IPS-11a (cell line): ENCODE results near the gene TNIK.

ENCODE experiments used
- H3K4me3 ChIP-seq: one replicate; pipeline ENCODE4 v1.5.1; 2013; ENCODE audit warnings: low read depth, low read length, control low read depth

TNIK gene

DNA sequence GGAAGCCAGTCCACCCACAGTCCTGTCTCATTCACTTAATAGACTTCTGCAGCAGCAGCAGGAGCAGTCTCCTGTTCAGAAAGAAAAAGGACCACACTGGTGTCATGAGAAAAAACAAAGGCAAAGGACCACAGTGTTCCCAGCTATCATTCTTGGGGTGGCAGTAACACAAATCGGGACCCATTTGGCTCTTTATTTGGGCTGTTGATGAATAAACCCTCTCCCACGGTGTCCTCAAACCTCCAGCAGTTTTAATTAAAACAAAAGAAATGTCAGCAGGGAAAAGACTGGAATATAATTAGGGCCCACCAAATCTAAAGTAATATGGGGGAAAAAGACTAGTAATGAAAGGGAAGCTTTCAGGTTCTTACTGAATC is 223.2 kb downstream of the TNIK start:
- no peak overlapping the region for H3K4me3 ChIP-seq

DNA sequence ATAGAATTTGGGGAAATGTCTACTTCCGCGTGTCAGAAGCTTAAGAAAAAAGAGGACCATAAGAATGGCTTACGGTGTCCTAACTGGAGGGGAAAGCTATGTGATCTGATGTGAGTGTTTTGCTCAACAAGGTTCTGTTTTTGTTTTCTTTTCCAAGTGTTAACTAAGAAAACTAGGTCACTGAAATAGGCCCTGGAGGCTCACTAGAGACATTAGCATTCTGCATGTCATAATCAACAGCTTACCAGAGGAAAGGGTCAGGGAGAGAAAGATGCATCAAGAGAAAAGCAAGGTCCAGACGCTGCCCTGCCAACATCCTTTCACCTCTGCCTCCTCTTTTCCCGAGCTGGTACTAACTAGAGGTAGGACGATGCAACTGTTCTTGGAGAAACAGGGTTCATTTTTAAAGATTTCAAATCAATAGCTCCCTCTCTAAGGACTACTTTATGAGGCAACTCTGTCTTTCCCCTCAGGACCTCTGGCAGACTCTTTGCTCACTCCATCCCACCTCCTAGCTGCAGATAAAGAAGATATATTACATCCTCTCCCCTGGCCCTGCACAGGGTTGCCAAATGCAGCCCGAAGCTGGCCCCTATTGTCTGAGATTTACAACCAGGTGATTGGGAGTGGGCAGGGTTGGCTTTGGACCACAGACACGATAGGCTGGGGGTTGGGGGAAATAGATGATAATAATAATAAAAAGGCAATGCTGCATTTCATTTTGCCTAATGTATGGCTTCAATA is 223.8 kb downstream of the TNIK start:
- no peak overlapping the region for H3K4me3 ChIP-seq

DNA sequence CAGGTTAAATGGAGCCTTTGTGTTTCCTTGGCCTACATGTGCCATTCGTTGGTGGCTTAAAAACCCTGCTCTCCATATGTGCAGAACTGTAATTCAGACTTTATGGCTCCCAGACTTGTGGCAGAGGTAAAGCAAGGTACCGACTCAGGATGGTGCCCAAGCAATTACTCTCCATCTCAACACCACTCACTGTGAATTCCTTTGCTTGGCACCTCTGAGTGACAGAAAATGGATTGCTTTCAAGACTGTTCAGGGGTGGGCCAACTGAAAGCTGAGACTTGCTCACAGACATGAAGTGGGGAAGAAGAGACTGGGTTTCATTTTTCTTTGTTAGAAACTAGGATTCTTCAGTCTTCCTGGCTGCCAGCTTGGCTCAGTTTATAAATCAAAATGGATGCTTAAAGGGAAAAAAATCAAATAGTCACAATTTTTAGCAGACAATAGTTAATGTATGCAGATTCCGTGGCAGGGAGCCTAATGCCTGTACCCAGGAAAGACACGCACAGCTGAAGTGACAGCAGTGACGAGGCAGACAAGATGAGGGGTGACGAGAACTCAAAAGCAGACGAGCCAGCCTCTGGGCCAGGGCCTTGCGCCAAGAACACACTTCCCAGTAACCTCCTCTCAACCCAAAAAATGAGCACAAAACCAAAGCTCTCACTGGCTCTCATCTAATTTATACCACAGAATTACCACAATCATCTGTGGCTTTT is 225.8 kb downstream of the TNIK start:
- no peak overlapping the region for H3K4me3 ChIP-seq

DNA sequence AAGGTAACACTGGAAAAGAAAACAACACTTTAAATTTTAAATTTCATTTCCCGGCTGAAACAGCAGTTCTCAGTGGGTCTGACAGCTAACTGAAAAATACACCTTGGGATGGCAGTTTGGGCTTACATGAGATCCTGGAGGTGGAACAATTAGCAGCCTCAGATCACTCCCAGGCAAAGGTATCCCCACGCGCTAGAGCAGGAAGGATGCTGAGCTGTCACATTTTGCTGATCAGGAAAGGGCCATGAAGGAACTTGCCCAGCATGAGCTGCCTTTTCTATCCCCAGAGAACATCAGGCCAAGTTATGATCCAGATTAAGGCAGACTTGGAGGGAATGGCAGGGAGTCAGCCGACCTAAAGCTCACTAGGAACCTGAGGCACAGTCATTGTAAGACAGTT is 228.8 kb downstream of the TNIK start:
- no peak overlapping the region for H3K4me3 ChIP-seq

DNA sequence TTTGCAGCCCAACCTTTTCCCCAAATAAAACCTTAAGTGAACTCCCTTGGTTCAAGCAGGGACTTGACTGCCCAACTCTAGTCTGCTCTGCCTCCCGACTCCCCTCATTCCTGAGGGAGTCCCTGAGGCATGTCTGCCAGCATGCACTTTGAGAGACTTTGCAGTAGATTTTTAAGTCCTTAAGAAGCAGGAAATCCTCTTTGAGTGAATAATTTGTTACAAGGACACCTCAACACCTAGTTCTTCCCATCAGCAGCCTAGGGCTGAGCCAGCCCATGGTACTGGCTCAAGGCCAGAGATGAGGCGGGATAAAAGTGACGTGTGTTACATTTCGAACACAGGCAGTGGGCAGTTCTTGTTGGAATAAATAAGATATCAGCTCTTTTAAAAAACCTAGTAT is 229.3 kb downstream of the TNIK start:
- no peak overlapping the region for H3K4me3 ChIP-seq

DNA sequence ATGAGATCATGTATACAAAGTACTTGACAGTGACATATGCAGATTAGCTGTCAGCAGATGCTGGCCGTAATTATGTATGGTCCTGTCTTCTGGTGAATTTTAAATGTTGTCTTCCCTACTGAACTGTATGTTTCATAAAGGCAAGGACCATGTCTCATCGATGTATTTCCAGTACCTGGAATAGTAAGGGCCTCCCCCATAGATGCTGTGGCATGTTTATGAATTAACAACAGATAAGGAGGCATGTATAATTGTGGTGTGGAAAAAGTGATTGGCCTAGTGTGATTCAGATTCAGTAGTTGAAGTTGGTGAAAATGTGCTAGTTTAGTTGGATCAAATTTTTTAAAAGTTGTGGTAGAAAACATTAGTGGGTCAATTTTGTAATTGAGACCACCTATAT is 231.0 kb downstream of the TNIK start:
- no peak overlapping the region for H3K4me3 ChIP-seq

DNA sequence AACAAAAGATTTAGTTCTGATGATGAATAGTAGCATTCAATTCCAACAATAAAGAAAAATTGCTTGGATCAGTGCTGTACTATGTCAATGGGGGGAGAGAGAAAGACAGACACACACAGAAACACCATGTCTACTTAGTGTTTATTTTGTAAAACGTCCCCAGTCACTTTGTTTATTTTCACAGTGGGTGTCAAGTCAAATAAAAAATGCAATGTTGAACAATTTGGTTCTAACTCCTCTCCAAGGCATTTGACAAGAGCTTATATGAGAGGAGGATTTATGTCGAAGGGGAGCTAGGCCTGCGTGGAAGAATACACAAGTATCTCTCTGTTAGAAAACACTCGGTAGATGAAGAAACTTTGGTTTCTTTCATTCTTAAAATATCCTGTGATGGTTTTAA is 232.0 kb downstream of the TNIK start:
- no peak overlapping the region for H3K4me3 ChIP-seq

DNA sequence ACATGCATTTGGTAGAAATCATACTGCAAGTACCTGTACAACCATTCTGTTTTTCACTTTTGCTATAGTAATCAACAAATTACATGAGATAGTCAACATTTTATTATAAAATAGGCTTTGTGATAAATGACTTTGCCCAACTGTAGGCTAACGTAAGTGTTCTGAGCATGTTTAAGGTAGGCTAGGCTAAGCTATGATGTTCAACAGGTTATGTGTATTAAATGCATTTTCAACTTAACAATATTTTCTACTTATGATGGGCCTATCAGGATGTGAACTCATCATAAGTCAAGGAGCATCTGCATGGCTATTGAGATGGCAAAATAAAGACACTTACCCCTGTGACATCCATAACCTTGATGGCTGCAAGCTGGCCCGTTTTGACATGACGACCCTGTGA is 232.4 kb downstream of the TNIK start:
- H3K4me3 ChIP-seq: no peak overlapping the region

DNA sequence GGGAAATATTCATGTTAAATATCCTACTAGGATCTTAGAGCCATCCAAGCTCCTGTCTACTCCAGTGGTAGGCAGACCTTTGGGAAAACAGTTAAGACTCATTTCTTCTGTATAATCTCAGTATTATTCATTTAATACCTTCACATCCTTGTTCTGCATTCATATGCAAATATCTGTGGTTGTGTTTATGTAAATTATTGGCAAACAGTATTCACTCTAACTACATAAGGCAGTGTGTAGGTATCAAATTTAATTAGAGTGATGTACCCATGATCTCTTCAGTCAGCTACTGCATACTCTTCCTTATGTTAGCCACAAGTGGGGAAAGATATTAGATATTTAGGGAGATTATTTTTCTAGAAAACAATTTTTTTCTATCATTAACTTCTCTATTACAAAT is 232.8 kb downstream of the TNIK start:
- H3K4me3 ChIP-seq: no peak overlapping the region

DNA sequence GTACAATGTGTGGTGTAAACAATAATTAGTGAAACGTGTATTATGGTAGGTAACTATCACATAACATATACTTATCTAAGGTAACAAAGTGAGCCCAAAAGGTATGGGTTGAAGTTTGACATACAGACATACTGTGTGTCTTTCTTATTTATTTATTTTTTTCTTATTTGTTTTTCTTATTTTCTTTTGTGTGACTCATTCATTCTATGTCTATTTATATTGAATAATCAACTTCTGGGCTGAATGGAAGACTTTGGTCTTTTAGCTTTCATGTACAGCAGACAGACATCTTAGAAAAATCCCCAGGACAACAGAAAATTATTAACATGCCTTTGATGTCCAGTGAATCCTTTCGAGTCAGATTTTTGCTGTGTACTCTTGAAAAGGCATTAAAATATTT is 233.4 kb downstream of the TNIK start:
- H3K4me3 ChIP-seq: no peak overlapping the region

DNA sequence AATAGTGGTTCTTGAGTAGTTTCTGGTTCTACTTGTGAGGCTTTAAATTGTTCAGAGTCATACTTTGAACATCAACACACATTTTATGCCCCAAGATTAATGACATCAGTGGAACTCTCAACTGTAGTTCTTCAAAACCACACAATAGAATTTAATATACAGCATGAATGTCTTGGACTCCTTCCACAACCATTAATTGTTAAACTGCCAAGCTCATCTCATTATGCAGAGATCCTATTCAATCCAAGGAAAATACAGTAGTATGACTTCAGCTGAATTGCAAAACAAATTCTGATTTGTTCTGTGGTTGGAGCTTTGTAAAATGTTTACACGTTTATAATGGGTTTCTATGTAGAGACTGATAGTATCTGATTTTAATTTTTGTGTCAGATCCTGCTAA is 234.5 kb downstream of the TNIK start:
- no peak overlapping the region for H3K4me3 ChIP-seq

DNA sequence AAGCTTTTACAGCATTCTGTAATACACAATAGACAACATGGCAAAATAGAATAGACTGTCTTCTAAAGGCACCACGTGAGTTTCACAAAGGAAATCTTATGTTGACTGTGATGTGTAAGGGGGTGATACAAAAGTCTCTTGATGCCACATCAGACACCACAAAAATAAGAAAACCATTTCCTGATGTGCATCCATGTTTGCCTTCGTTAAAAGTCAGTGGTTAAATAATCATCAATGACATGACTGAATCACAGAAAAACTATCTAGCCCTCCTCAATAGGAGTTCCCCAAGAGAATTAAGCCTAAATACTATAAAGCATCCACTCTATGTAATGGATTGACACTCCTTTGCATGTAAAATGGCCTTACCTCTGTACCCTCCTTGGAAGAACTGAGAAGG is 235.0 kb downstream of the TNIK start:
- H3K4me3 ChIP-seq: no peak overlapping the region

DNA sequence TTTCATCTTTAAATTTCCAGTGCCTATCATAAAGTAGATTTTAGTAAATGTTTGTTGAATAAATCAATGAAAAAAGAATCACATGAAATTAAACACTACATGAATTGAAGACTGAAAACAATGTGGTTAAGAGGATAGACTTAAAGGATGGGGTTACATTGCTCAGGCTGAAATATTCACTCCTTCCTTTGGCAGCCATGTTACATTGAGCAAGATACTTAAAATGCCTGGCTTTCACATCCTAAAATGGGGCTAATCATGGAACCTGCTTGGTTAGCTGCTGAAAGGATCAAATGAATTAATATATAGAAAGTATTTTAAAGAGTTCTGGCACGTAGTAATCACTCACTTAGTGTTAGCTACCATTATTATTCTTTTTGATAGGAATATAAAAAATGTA is 236.8 kb downstream of the TNIK start:
- H3K4me3 ChIP-seq: no peak overlapping the region

DNA sequence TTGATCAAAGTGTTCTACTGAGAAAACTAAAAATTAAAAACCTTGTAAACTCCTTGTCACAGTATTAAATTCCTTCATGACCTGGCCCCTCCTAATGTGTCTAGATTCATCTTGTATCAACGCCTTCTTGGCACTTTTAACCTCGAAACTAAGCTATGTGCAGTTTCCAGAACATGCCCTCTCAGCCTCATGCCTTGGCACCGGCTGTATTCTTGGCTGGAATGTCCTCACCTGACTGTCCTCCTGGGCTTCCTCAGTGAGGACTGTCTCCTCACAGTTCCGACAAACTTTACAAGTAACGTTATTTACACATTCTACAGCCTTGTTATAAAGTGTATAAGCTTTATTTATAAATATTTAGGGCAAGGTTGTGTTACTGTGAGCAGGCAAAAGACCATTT is 237.2 kb downstream of the TNIK start:
- H3K4me3 ChIP-seq: no peak overlapping the region

DNA sequence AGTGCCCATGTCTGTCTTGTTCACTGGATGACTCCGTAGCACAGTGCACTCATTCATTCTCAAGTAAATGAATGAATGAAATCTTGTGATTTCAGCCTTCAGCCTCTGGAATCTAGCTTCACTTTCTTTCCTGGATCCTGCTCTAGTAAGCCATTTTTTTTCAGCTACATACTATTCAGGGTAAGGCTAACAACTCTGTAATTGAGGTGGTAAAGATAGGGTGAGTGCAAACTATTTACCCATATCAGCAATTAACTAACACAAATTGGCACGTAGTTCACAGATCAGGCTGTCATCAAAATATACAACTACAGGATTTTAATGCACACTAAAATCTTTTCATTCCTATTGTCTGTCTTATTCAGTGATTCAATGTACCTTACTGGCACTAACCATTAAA is 238.6 kb downstream of the TNIK start:
- H3K4me3 ChIP-seq: no peak overlapping the region

DNA sequence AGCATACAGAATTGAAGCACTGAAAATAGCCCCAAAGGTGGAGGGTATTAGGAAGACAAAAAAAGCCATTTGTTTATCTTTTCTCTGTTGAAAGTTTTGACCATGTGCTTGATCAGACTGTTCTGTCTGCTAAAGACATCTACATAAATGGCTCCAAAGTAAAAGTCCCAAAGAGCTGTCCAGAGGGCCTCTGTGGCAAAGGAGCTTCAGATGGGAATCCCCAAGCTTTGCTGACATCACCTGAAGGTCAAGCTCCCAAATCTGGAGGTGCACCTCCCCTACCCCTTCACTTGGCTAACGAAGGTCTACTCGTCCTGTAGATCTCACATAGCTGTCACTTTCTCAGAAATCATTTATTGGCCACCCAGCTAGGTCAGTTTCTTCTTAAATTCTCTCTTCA is 239.1 kb downstream of the TNIK start:
- no peak overlapping the region for H3K4me3 ChIP-seq

DNA sequence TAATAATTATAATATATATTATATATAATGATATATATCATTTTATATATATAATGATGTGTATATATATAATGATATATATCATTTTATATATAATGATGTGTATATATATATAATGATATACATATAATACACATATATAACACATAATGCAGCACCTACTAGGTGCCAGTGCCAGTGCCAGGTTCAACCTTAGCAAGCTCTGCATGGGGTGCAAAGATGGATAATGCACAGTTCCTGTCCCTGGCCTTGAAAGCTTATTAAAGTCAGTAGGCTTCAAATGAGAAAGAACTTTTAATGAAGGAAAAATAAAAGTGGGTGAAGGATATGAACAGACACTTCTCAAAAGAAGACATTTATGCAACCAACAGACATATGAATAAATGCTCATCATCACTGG is 240.9 kb downstream of the TNIK start:
- no peak overlapping the region for H3K4me3 ChIP-seq

DNA sequence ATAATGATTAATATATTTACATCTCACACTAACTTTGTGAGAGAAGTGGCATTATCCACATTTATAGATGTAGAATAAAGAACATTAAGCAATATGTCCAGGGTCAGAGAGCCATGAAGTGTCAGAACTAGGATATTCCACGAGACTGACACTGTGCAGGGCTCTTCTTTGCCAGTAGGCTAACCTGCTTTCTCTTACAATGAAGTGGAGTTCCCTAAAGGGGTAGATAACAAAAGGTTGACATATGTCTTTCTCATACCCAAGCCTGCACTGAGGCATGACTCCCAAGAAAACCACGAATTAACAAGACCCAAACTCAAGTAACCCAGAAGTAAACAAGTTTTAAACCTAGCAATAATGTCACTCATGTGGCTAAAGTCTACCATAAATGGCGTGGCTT is 242.1 kb downstream of the TNIK start:
- H3K4me3 ChIP-seq: no peak overlapping the region

DNA sequence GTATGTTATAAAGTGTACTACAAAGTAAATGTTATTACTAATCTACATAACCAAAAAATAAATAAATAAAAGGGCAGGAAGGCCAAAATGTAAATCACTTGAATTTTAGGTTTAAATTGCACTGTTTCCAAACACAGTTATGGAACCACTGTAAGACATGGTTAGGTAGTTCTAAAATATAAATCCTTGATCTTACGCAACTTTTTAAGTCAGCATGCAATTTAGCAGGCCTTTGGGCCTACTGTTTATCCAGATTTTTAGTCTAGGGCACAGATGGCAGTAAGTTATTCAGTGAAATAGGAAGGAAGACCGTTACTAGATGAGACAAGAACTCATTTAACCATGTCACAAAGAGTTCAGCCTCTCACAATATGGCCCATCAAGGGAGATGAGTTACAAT is 246.3 kb downstream of the TNIK start:
- no peak overlapping the region for H3K4me3 ChIP-seq

DNA sequence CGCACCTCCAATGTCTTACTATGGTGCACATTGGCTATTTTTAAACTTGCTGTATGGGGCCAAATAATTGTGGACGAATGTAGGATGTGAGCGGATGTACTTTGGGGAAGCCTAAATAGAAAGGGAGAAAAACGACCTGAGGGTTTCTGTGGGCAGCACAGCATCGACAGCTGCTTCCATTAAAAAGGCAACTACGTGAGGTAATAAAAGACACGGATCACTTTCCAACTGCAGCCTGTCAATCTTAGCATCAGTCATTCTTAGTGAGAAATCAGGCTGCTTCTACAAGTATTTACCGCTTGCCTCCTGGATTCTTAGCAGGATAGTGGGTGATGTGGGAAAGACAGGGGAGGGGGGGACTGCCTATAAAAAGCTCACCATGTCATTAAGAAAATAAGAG is 247.0 kb downstream of the TNIK start:
- H3K4me3 ChIP-seq: no peak overlapping the region

DNA sequence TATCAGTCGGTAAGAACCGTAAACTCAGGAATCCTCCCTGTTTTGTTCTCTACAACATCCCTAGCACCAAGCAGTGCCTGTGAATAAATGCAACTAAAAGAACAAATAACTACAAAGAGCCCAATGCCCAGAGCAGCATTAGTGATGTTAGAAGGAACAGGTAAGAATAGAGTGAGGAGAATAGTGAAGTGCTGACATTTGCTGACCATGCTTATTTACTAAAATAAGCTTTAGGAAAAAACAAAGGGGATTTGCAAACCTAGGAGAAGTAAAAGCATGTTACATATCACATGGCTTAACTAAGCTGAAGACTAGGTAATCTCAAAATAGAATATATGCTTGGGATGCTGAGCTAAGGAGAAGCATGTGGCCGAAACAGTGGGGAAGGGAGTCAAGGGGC is 247.6 kb downstream of the TNIK start:
- H3K4me3 ChIP-seq: no peak overlapping the region

DNA sequence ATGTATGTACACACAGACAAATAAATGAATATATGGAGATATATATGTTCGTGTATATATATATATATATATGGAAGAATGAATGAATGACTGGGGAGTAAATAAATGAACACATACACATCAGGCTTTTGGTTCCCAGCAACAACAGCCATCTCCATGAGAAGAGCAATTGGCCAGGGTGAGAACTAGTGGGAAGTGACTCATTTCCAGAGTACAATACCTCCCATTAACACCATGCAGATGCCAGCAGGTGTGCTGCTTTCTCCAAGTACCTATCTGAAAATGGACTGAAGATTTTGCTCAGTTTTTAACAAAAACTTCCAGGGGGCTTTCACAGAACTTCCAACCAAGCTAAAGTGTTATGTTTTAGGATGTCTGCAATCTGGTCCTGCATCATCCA is 253.9 kb downstream of the TNIK start:
- no peak overlapping the region for H3K4me3 ChIP-seq

DNA sequence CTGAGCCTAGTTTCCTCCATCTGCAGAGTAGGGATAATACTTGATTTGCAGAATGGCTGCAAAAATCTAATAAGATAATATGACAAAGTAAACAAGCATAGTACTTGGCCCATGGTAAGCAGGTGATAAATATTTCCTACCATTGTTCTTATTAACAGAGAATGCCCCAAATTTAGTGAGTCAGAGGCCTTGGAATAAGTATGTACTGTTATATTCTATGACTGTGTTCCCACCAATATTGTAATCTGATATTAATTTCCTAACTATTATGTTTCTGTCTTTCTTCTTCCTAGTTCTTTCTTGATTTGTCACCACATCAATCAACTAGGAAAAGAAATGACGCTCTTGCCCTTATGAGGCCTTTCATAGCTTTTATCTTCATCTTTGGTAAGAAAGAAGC is 255.3 kb downstream of the TNIK start:
- no peak overlapping the region for H3K4me3 ChIP-seq
